ENCODE data around the gene TPRKB.
"Not testable (repeated sequence)": the region's sequence is repeated elsewhere in the genome, so short reads cannot be mapped to it uniquely, and the experiment has no call there.

The TPRKB gene

GRCh38 chr2:73701968-73702665 lies 35.0 kb downstream of the TPRKB start:
- TF ChIP-seq Cebpa-rat (IDR thresholded peaks at IDR 0.05), result no peak
- no peak overlapping the region for H3K4me3 ChIP-seq

GRCh38 chr2:73701448-73701765 lies 35.7 kb downstream of the TPRKB start:
- H3K27me3 ChIP-seq, H3K9ac ChIP-seq, H3K36me3 ChIP-seq, H3K27ac ChIP-seq, H3K4me1 ChIP-seq, H4K20me1 ChIP-seq, H3K4me2 ChIP-seq, H3K4me3 ChIP-seq: not testable (repeated sequence)
- H3K9me3 ChIP-seq, result peaks cover 18% of the 10 kb centered on the region

More at GRCh38 chr2:73701968-73702665, 35.0 kb downstream of the TPRKB start:
- no peaks in the 10 kb centered on the region for H3K27me3 ChIP-seq
- H3K4me1 ChIP-seq, result no peaks in the 10 kb centered on the region
- H4K20me1 ChIP-seq, result no peaks in the 10 kb centered on the region
- H3K4me2 ChIP-seq, result no peak overlapping the region
- no peak overlapping the region for H3K27ac ChIP-seq
- H3K36me3 ChIP-seq, result no peaks in the 10 kb centered on the region
- no peak overlapping the region for H3K9ac ChIP-seq
- peaks cover 18% of the 10 kb centered on the region for H3K9me3 ChIP-seq

- Histone ChIP-seq H3K4me3 (no peak overlapping the region), H3K4me2 (no peak overlapping the region), H4K20me1 (no peaks in the 10 kb centered on the region), H3K4me1 (no peaks in the 10 kb centered on the region), H3K36me3 (no peaks in the 10 kb centered on the region), H3K27me3 (no peaks in the 10 kb centered on the region), H3K9ac (no peak overlapping the region), H3K9me3 (peaks cover 18% of the 10 kb centered on the region), H3K27ac (no peak overlapping the region)
- no peak for TF ChIP-seq Cebpa-rat (IDR thresholded peaks at IDR 0.05)
These were observed 36.3 kb downstream of the TPRKB start for GRCh38 chr2:73700661-73701447.

- Histone ChIP-seq H4K20me1 (no peaks in the 10 kb centered on the region), H3K4me2 (no peak overlapping the region), H3K27ac (no peak overlapping the region), H3K27me3 (no peaks in the 10 kb centered on the region), H3K4me3 (no peak overlapping the region), H3K4me1 (no peaks in the 10 kb centered on the region), H3K9me3 (peaks cover 18% of the 10 kb centered on the region), H3K36me3 (no peaks in the 10 kb centered on the region), H3K9ac (no peak overlapping the region)
- TF ChIP-seq Cebpa-rat (IDR thresholded peaks at IDR 0.05), result no peak
These were observed 37.0 kb downstream of the TPRKB start for GRCh38 chr2:73700131-73700611.

GRCh38 chr2:73699437-73699836 lies 37.7 kb downstream of the TPRKB start:
- TF ChIP-seq Cebpa-rat (IDR thresholded peaks at IDR 0.05), result no peak
- H3K36me3 ChIP-seq, result no peaks in the 10 kb centered on the region
- no peaks in the 10 kb centered on the region for H4K20me1 ChIP-seq
- no peak overlapping the region for H3K27ac ChIP-seq
- H3K4me3 ChIP-seq, result no peak overlapping the region
- peaks cover 18% of the 10 kb centered on the region for H3K9me3 ChIP-seq
- no peaks in the 10 kb centered on the region for H3K27me3 ChIP-seq
- no peak overlapping the region for H3K9ac ChIP-seq
- H3K4me1 ChIP-seq, result no peaks in the 10 kb centered on the region
- H3K4me2 ChIP-seq, result no peak overlapping the region

GRCh38 chr2:73698101-73698500 lies 39.0 kb downstream of the TPRKB start:
- Histone ChIP-seq H3K36me3 (no peaks in the 10 kb centered on the region), H3K4me2 (no peak overlapping the region), H3K4me3 (no peak overlapping the region), H3K27ac (no peak overlapping the region), H4K20me1 (no peaks in the 10 kb centered on the region), H3K9ac (no peak overlapping the region), H3K27me3 (no peaks in the 10 kb centered on the region), H3K9me3 (peaks cover 18% of the 10 kb centered on the region), H3K4me1 (no peaks in the 10 kb centered on the region)
- no peak for TF ChIP-seq Cebpa-rat (IDR thresholded peaks at IDR 0.05)

- no peaks in the 10 kb centered on the region for H3K27me3 ChIP-seq
- no peak overlapping the region for H3K4me2 ChIP-seq
- no peak for TF ChIP-seq Cebpa-rat (IDR thresholded peaks at IDR 0.05)
- H4K20me1 ChIP-seq, result no peaks in the 10 kb centered on the region
- no peak overlapping the region for H3K9ac ChIP-seq
- H3K4me3 ChIP-seq, result no peak overlapping the region
- peaks cover 18% of the 10 kb centered on the region for H3K9me3 ChIP-seq
- H3K4me1 ChIP-seq, result no peaks in the 10 kb centered on the region
- H3K27ac ChIP-seq, result no peak overlapping the region
- no peaks in the 10 kb centered on the region for H3K36me3 ChIP-seq
These were observed 39.5 kb downstream of the TPRKB start for GRCh38 chr2:73697606-73698005.

- not testable (repeated sequence) for H3K4me2 ChIP-seq, H4K20me1 ChIP-seq, H3K36me3 ChIP-seq, H3K4me1 ChIP-seq, H3K27ac ChIP-seq, H3K9ac ChIP-seq, H3K27me3 ChIP-seq, H3K4me3 ChIP-seq
- peaks cover 18% of the 10 kb centered on the region for H3K9me3 ChIP-seq
These were observed 40.2 kb downstream of the TPRKB start for GRCh38 chr2:73696985-73697384.

GRCh38 chr2:73696521-73696920 lies 40.6 kb downstream of the TPRKB start:
- H3K4me3 ChIP-seq, H3K4me1 ChIP-seq: not testable (repeated sequence)
- peaks cover 18% of the 10 kb centered on the region for H3K9me3 ChIP-seq

GRCh38 chr2:73690372-73691088 lies 46.6 kb downstream of the TPRKB start:
- H3K4me1 ChIP-seq, H3K27ac ChIP-seq, H3K36me3 ChIP-seq, H3K27me3 ChIP-seq, H4K20me1 ChIP-seq, H3K4me2 ChIP-seq, H3K9ac ChIP-seq, H3K9me3 ChIP-seq, H3K4me3 ChIP-seq: not testable (repeated sequence)

More at GRCh38 chr2:73696521-73696920, 40.6 kb downstream of the TPRKB start:
- H3K27me3 ChIP-seq, H3K27ac ChIP-seq, H4K20me1 ChIP-seq, H3K36me3 ChIP-seq, H3K9ac ChIP-seq, H3K4me2 ChIP-seq: not testable (repeated sequence)

- not testable (repeated sequence) for H3K9ac ChIP-seq, H3K4me3 ChIP-seq
These were observed 48.7 kb downstream of the TPRKB start for GRCh38 chr2:73688494-73688893.

More at GRCh38 chr2:73688494-73688893, 48.7 kb downstream of the TPRKB start:
- H3K9me3 ChIP-seq, H3K27ac ChIP-seq, H3K4me2 ChIP-seq, H3K36me3 ChIP-seq, H3K4me1 ChIP-seq, H3K27me3 ChIP-seq, H4K20me1 ChIP-seq: not testable (repeated sequence)

Data from BLaER1 (cell line).